Neural progenitor cell (in vitro differentiated cells): ENCODE results near the gene RAG1. TPM values are rescaled to one million over a fixed set of nuclear protein-coding genes. Genes with fewer than 3 reads are reported as not detected.

Experiments
- DNase-seq: peaks from one replicate; pipeline ENCODE4 v3.0.0-alpha.2; 2016; ENCODE audit warnings: low spot score
- H2AFZ ChIP-seq: fragments of 200-600 bp; sonication (generic); replicated peaks from 2 replicates; pipeline ENCODE4 v1.6.1; 2016; ENCODE audit warnings: antibody characterized with exemption
- H3F3A ChIP-seq: fragments of 200-600 bp; sonication (generic); 2 replicates; pipeline ENCODE4 v1.6.1; 2016; ENCODE audit warnings: antibody characterized with exemption, low read depth
- H3K27ac ChIP-seq: fragments of 200-600 bp; sonication (generic); 2 replicates; pipeline ENCODE4 v1.5.1; 2016; ENCODE audit warnings: mild to moderate bottlenecking
- H3K27me3 ChIP-seq: fragments of 200-600 bp; sonication (generic); 2 replicates; pipeline ENCODE4 v1.6.1; 2016; ENCODE audit warnings: mild to moderate bottlenecking, moderate library complexity
- H3K36me3 ChIP-seq: fragments of 200-600 bp; sonication (generic); 2 replicates; pipeline ENCODE4 v1.5.1; 2016
- H3K4me1 ChIP-seq: fragments of 200-600 bp; sonication (generic); 2 replicates; pipeline ENCODE4 v1.6.1; 2016; ENCODE audit warnings: mixed run types
- H3K4me2 ChIP-seq: fragments of 200-600 bp; sonication (generic); 2 replicates; pipeline ENCODE4 v1.6.1; 2016
- H3K4me3 ChIP-seq: fragments of 200-600 bp; sonication (generic); 2 replicates; pipeline ENCODE4 v1.5.1; 2016
- H3K79me2 ChIP-seq: fragments of 200-600 bp; sonication (generic); 2 replicates; pipeline ENCODE4 v1.6.1; 2016; ENCODE audit warnings: low read depth
- H3K9ac ChIP-seq: fragments of 200-600 bp; sonication (generic); 2 replicates; pipeline ENCODE4 v1.6.1; 2016
- H3K9me3 ChIP-seq: fragments of 200-600 bp; sonication (generic); 2 replicates; pipeline ENCODE4 v1.5.1; 2016; ENCODE audit warnings: low read depth
- H4K20me1 ChIP-seq: fragments of 200-600 bp; sonication (generic); 2 replicates; pipeline ENCODE4 v1.6.1; 2016; ENCODE audit warnings: low read depth
- H3K27ac Mint-ChIP-seq: 3 replicates; pipeline ENCODE4 v1.8.0; 2021; ENCODE audit warnings: mixed read lengths
- H3K27me3 Mint-ChIP-seq: 2 replicates; pipeline ENCODE4 v1.8.0; 2022; ENCODE audit warnings: low read depth, mild to moderate bottlenecking, inconsistent platforms, moderate library complexity, mixed read lengths; ENCODE audit not compliant: insufficient read depth
- H3K36me3 Mint-ChIP-seq: 3 replicates; pipeline ENCODE4 v1.8.0; 2021; ENCODE audit warnings: mixed read lengths
- H3K4me1 Mint-ChIP-seq: 3 replicates; pipeline ENCODE4 v1.8.0; 2021; ENCODE audit warnings: mixed read lengths
- H3K4me3 Mint-ChIP-seq: 3 replicates; pipeline ENCODE4 v1.8.0; 2021; ENCODE audit warnings: mild to moderate bottlenecking, moderate library complexity, mixed read lengths
- H3K9me3 Mint-ChIP-seq: 3 replicates; pipeline ENCODE4 v1.8.0; 2020; ENCODE audit warnings: mixed read lengths
- CTCF ChIP-seq: fragments of 200-600 bp; sonication (generic); IDR thresholded peaks from 2 replicates; pipeline ENCODE4 v1.5.1; 2017; ENCODE audit warnings: antibody characterized with exemption, mild to moderate bottlenecking
- EZH2 ChIP-seq: fragments of 200-600 bp; sonication (generic); IDR thresholded peaks from 2 replicates; pipeline ENCODE4 v1.6.1; 2017; ENCODE audit warnings: antibody characterized with exemption, mild to moderate bottlenecking, moderate library complexity
- EZH2phosphoT487 ChIP-seq: fragments of 200-600 bp; sonication (generic); IDR thresholded peaks from 2 replicates; pipeline ENCODE4 v1.6.1; 2017; ENCODE audit warnings: antibody characterized with exemption
- total RNA-seq: library from RNA; depleted of rRNA; stranded (reverse); fragments of >200 nt; gene quantifications from 2 replicates; pipeline ENCODE4 v1.2.3, GENCODE V29; 2015; ENCODE audit warnings: low replicate concordance

RAG1 gene
- total RNA-seq, 1 donor from 2014 or later: 0.84 TPM

GRCh38 chr11:36627471-36627870, 59.7 kb downstream of the RAG1 start:
- peaks cover 13% of the 10 kb centered on the region for H3K4me1 Mint-ChIP-seq
- H3K4me1 ChIP-seq: peaks cover 19% of the 10 kb centered on the region
- H3F3A ChIP-seq: no peaks in the 10 kb centered on the region
- no peak overlapping the region for H3K4me3 Mint-ChIP-seq
- no peak overlapping the region for H3K27ac ChIP-seq
- no peaks in the 10 kb centered on the region for H3K9me3 Mint-ChIP-seq
- no peaks in the 10 kb centered on the region for H3K36me3 ChIP-seq
- H3K27ac Mint-ChIP-seq: no peak overlapping the region
- H3K27me3 Mint-ChIP-seq: no peaks in the 10 kb centered on the region
- no peak overlapping the region for H2AFZ ChIP-seq
- H4K20me1 ChIP-seq: no peaks in the 10 kb centered on the region
- H3K9me3 ChIP-seq: no peaks in the 10 kb centered on the region
- no peaks in the 10 kb centered on the region for H3K27me3 ChIP-seq
- H3K4me2 ChIP-seq: no peak overlapping the region
- H3K4me3 ChIP-seq: no peak overlapping the region
- no peaks in the 10 kb centered on the region for H3K36me3 Mint-ChIP-seq
- H3K9ac ChIP-seq: no peak overlapping the region
- TF ChIP-seq EZH2: no peak
- no peak for TF ChIP-seq EZH2phosphoT487
- no peak for TF ChIP-seq CTCF
- DNase-seq: no peak
- no peaks in the 10 kb centered on the region for H3K79me2 ChIP-seq

GRCh38 chr11:36628141-36628540, 60.3 kb downstream of the RAG1 start:
- Histone ChIP-seq H2AFZ (no peak overlapping the region), H3K9ac (no peak overlapping the region), H3K27ac (no peak overlapping the region), H3F3A (no peaks in the 10 kb centered on the region), H3K4me1 (peaks cover 19% of the 10 kb centered on the region), H3K79me2 (no peaks in the 10 kb centered on the region), H3K4me3 (no peak overlapping the region), H3K27me3 (no peaks in the 10 kb centered on the region), H3K9me3 (no peaks in the 10 kb centered on the region), H3K36me3 (no peaks in the 10 kb centered on the region), H3K4me2 (no peak overlapping the region), H4K20me1 (no peaks in the 10 kb centered on the region)
- DNase-seq: no peak
- Mint-ChIP-seq H3K4me3 (no peak overlapping the region), H3K9me3 (no peaks in the 10 kb centered on the region), H3K36me3 (no peaks in the 10 kb centered on the region), H3K27ac (no peak overlapping the region), H3K4me1 (peaks cover 13% of the 10 kb centered on the region), H3K27me3 (no peaks in the 10 kb centered on the region)
- TF ChIP-seq EZH2phosphoT487 (no peak), CTCF (no peak), EZH2 (no peak)

GRCh38 chr11:36628765-36629244, 61.0 kb downstream of the RAG1 start:
- H3K27ac Mint-ChIP-seq: peak overlapping the region; percentile 13
- peaks cover 13% of the 10 kb centered on the region for H3K4me1 Mint-ChIP-seq
- Histone ChIP-seq H3K27me3 (no peaks in the 10 kb centered on the region), H3F3A (no peaks in the 10 kb centered on the region), H3K79me2 (no peaks in the 10 kb centered on the region), H2AFZ (no peak overlapping the region), H3K4me2 (peak overlapping the region; percentile 32), H4K20me1 (no peaks in the 10 kb centered on the region), H3K9me3 (no peaks in the 10 kb centered on the region), H3K4me3 (no peak overlapping the region), H3K4me1 (peaks cover 19% of the 10 kb centered on the region), H3K9ac (no peak overlapping the region), H3K27ac (no peak overlapping the region), H3K36me3 (no peaks in the 10 kb centered on the region)
- peaks cover under 1% of the 10 kb centered on the region for H3K36me3 Mint-ChIP-seq
- no peak for TF ChIP-seq CTCF
- no peak for TF ChIP-seq EZH2
- no peak for TF ChIP-seq EZH2phosphoT487
- peak; percentile 10 for DNase-seq
- H3K27me3 Mint-ChIP-seq: no peaks in the 10 kb centered on the region
- no peak overlapping the region for H3K4me3 Mint-ChIP-seq
- no peaks in the 10 kb centered on the region for H3K9me3 Mint-ChIP-seq

Other genes starting within 250 kb of the RAG1 start
- gene TRAF6, start 57.7 kb upstream of the RAG1 start, total RNA-seq: 11.0 and 11.5 TPM in 2 replicates
- 63.5 and 112 TPM in 2 replicates for gene IFTAP, start 26.5 kb downstream of the RAG1 start, total RNA-seq
- gene RAG2, start 30.2 kb downstream of the RAG1 start, total RNA-seq: 0.06 and 0.15 TPM in 2 replicates